Thyroid gland (tissue), 4 donors: Measurements from ENCODE around the gene AFF3.

Experiments used
- POLR2A ChIP-seq, 2 donors: fragments of 450-650 bp; IDR thresholded peaks; one replicate each; pipeline ENCODE4 v1.6.1; 2017; ENCODE audit warnings: antibody characterized with exemption in 2 of 2, mild to moderate bottlenecking in 2 of 2, moderate library complexity in 1 of 2
- TF ChIP-seq, protein P1 (sequence below), 6 experiments: fragments of 200-600 bp in 3 of 6; fragments of 450-650 bp in 3 of 6; sonication (generic) in 3 of 6; IDR thresholded peaks; one replicate each; pipeline ENCODE4 v1.5.1; 2016 to 2019; ENCODE audit warnings: antibody characterized with exemption in 6 of 6, mild to moderate bottlenecking in 2 of 6, inconsistent platforms in 1 of 6, moderate library complexity in 1 of 6

GRCh38 chr2:100105678-100106054 lies 36.7 kb downstream of the AFF3 start:
- TF ChIP-seq, protein P1, sequence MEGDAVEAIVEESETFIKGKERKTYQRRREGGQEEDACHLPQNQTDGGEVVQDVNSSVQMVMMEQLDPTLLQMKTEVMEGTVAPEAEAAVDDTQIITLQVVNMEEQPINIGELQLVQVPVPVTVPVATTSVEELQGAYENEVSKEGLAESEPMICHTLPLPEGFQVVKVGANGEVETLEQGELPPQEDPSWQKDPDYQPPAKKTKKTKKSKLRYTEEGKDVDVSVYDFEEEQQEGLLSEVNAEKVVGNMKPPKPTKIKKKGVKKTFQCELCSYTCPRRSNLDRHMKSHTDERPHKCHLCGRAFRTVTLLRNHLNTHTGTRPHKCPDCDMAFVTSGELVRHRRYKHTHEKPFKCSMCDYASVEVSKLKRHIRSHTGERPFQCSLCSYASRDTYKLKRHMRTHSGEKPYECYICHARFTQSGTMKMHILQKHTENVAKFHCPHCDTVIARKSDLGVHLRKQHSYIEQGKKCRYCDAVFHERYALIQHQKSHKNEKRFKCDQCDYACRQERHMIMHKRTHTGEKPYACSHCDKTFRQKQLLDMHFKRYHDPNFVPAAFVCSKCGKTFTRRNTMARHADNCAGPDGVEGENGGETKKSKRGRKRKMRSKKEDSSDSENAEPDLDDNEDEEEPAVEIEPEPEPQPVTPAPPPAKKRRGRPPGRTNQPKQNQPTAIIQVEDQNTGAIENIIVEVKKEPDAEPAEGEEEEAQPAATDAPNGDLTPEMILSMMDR (IDR thresholded peaks at IDR 0.05), result no peak
- no peak for TF ChIP-seq POLR2A (IDR thresholded peaks at IDR 0.05)
